Measurements from ENCODE around the gene SNED1.

DNA sequence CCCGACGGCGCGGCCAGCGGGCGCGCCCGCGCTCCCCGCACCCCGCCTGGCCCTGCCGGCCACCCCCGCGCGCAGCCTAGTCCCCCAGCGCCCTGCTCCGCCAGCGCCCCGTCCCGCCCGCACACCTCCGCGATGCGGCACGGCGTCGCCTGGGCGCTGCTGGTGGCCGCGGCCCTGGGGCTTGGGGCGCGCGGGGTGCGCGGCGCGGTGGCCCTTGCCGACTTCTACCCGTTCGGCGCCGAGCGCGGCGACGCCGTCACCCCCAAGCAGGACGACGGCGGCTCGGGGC, 232 bp downstream of the SNED1 start:
- no peak for TF ChIP-seq EZH2 (IDR thresholded peaks at IDR 0.05; ENCODE audit: borderline replicate concordance, low read depth, low read length, severe bottlenecking)
- TF ChIP-seq, protein P1, sequence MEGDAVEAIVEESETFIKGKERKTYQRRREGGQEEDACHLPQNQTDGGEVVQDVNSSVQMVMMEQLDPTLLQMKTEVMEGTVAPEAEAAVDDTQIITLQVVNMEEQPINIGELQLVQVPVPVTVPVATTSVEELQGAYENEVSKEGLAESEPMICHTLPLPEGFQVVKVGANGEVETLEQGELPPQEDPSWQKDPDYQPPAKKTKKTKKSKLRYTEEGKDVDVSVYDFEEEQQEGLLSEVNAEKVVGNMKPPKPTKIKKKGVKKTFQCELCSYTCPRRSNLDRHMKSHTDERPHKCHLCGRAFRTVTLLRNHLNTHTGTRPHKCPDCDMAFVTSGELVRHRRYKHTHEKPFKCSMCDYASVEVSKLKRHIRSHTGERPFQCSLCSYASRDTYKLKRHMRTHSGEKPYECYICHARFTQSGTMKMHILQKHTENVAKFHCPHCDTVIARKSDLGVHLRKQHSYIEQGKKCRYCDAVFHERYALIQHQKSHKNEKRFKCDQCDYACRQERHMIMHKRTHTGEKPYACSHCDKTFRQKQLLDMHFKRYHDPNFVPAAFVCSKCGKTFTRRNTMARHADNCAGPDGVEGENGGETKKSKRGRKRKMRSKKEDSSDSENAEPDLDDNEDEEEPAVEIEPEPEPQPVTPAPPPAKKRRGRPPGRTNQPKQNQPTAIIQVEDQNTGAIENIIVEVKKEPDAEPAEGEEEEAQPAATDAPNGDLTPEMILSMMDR (IDR thresholded peaks at IDR 0.05; ENCODE audit: borderline replicate concordance, extremely low read depth, low read length, poor library complexity, severe bottlenecking): no peak
